A673 (cell line): ENCODE results near the gene SLC5A1.
"Not testable (repeated sequence)": the region's sequence is repeated elsewhere in the genome, so short reads cannot be mapped to it uniquely, and the experiment has no call there.

Experiments
- EZH2 ChIP-seq: fragments of 200-600 bp; sonication (generic); IDR thresholded peaks from 2 replicates; pipeline ENCODE4 v1.6.1; 2017; ENCODE audit warnings: borderline replicate concordance, low read depth, mild to moderate bottlenecking, mixed read lengths, antibody characterized with exemption, low read length; ENCODE audit not compliant: poor library complexity, severe bottlenecking
- TF ChIP-seq, protein P1 (sequence below): fragments of 300-800, 200-600 bp; sonication (generic); conservative IDR thresholded peaks from 2 replicates; pipeline ENCODE4 v1.5.1; 2017; ENCODE audit warnings: low read depth, mild to moderate bottlenecking, antibody characterized with exemption, low read length, moderate library complexity, mixed read lengths

DNA sequence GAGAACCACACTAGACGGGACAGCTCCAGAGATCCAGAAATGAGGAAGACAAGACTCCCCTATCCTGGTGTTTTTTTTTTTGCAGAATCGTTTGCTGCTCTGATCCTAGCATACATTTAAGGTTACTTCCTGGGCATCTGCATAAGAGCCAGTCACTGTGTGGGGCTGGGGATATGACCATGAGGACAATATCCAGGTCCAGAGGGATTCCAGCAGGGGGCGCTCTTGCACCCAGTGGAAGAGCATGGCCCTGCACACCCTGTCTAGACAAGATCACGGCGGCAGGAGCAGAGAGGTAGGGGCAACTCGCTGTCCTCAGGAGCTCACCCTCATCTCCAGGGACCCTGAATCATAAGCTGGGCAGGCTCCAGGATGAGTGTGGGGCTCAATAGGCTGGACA, 97.6 kb downstream of the SLC5A1 start:
- not testable (repeated sequence) for TF ChIP-seq EZH2
- TF ChIP-seq, protein P1, sequence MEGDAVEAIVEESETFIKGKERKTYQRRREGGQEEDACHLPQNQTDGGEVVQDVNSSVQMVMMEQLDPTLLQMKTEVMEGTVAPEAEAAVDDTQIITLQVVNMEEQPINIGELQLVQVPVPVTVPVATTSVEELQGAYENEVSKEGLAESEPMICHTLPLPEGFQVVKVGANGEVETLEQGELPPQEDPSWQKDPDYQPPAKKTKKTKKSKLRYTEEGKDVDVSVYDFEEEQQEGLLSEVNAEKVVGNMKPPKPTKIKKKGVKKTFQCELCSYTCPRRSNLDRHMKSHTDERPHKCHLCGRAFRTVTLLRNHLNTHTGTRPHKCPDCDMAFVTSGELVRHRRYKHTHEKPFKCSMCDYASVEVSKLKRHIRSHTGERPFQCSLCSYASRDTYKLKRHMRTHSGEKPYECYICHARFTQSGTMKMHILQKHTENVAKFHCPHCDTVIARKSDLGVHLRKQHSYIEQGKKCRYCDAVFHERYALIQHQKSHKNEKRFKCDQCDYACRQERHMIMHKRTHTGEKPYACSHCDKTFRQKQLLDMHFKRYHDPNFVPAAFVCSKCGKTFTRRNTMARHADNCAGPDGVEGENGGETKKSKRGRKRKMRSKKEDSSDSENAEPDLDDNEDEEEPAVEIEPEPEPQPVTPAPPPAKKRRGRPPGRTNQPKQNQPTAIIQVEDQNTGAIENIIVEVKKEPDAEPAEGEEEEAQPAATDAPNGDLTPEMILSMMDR = peak; percentile 61
